ENCODE measurements around the gene MS4A6A.

Gene MS4A6A

GRCh38 chr11:60124802-60125432, 58.0 kb downstream of the MS4A6A start:
- no peak for DNase-seq (ENCODE audit: low spot score)
- TF ChIP-seq CTCF (IDR thresholded peaks at IDR 0.05; ENCODE audit: extremely low read depth, insufficient read depth, missing control alignments), result no peak
- in situ Hi-C loops (cut with MboI; ENCODE audit: low pct_unique_long_range_greater_than_20kb, low sequenced_read_pairs, unreplicated experiment), result no loop called here

All from GM13977 (cell line).